Measurements from ENCODE around the gene TMED10. TPM values are rescaled to one million over a fixed set of nuclear protein-coding genes. Genes with fewer than 3 reads are reported as not detected.

The TMED10 gene
- total RNA-seq, 1 experiment from 2014 or later: 709 TPM

DNA sequence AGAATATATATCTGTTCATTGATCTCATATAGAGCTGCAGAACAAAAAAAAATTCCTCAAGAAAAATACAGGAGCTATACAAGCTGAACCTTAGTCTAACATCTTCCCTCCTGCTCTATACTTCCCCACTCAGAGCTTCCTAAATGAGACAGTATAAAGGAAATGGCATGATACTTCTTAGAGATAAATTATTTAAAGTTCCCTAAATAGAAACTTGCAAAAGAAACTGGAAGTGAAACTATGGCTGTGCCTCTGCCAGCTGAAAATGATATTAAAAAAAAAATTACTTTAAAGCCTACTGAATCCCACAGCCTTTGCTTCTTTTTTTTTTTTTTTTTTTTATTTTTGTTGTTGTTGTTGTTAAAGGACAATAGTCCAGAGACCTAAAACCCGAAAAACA, 37.9 kb downstream of the TMED10 start:
- Histone ChIP-seq H3K27ac (no peak overlapping the region), H3K4me1 (replicated peaks; ENCODE audit: insufficient read depth) (no peaks in the 10 kb centered on the region), H2AFZ (no peak overlapping the region), H3K9me3 (ENCODE audit: insufficient read depth, low read depth) (no peaks in the 10 kb centered on the region), H3F3A (ENCODE audit: insufficient read depth, low read depth) (peaks cover 75% of the 10 kb centered on the region), H3K79me2 (ENCODE audit: low read depth) (peaks cover 74% of the 10 kb centered on the region), H3K4me3 (no peak overlapping the region), H3K27me3 (ENCODE audit: insufficient read depth, low read depth) (no peaks in the 10 kb centered on the region), H4K20me1 (ENCODE audit: insufficient read depth) (peaks cover 53% of the 10 kb centered on the region), H3K36me3 (ENCODE audit: low read depth) (peaks cover 28% of the 10 kb centered on the region), H3K9me2 (ENCODE audit: insufficient read depth) (no peaks in the 10 kb centered on the region), H3K4me2 (no peak overlapping the region)
- intact Hi-C loops (cut with micrococcal nuclease; ENCODE audit: unreplicated experiment): no loop called here
- POLR2A ChIA-PET (ENCODE audit: unreplicated experiment): interaction anchor here (0.5 to 0.9 kb wide), 3 partner anchors 146 to 161 kb away, joined by 4 to 7 read pairs (median 6); no protein-coding TSS in a partner anchor
- CTCF ChIA-PET: interaction anchor here (0.5 to 1.2 kb wide), 5 partner anchors 10 to 321 kb away, joined by 3 to 7 read pairs (median 3); no protein-coding TSS in a partner anchor
- no TSS peak for BruUV-seq (replicated peaks)
- TF ChIP-seq, protein P1, sequence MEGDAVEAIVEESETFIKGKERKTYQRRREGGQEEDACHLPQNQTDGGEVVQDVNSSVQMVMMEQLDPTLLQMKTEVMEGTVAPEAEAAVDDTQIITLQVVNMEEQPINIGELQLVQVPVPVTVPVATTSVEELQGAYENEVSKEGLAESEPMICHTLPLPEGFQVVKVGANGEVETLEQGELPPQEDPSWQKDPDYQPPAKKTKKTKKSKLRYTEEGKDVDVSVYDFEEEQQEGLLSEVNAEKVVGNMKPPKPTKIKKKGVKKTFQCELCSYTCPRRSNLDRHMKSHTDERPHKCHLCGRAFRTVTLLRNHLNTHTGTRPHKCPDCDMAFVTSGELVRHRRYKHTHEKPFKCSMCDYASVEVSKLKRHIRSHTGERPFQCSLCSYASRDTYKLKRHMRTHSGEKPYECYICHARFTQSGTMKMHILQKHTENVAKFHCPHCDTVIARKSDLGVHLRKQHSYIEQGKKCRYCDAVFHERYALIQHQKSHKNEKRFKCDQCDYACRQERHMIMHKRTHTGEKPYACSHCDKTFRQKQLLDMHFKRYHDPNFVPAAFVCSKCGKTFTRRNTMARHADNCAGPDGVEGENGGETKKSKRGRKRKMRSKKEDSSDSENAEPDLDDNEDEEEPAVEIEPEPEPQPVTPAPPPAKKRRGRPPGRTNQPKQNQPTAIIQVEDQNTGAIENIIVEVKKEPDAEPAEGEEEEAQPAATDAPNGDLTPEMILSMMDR (conservative IDR thresholded peaks at IDR 0.05): no peak
- no peak for TF ChIP-seq EZH2 (IDR thresholded peaks at IDR 0.05; ENCODE audit: low read depth)
- no peak for DNase-seq

DNA sequence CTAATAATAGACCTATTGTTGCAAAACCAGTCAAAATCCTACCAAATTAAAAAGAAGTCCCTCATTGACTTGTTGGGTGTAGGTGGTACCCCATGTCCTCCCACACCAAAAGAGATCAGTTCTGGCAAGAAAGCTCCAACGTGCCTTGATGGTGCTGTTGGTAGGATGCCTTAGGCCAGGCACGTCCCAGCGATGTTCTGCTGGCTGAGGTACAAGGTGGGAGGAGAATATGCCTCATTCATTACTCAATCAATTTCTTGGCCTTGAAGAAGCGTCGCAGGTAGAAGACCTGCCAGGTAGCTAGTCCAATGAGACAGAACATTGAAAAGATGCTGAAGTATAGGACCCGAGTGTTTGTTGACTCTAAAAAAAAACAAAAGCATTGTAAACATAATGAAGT, 41.8 kb downstream of the TMED10 start:
- peaks cover 77% of the 10 kb centered on the region for H3F3A ChIP-seq (ENCODE audit: insufficient read depth, low read depth)
- no peak overlapping the region for H3K4me2 ChIP-seq
- H3K9me3 ChIP-seq (ENCODE audit: insufficient read depth, low read depth): no peaks in the 10 kb centered on the region
- intact Hi-C loops (cut with micrococcal nuclease; ENCODE audit: unreplicated experiment): loop anchor here (5.0 kb wide), 1 partner anchor 518 kb away; no protein-coding TSS in a partner anchor
- ChIA-PET CTCF (interaction anchor here (0.5 kb wide), 1 partner anchor 181 kb away, joined by 9 read pairs; no protein-coding TSS in a partner anchor), POLR2A (ENCODE audit: unreplicated experiment) (interaction anchor here (0.6 kb wide), 3 partner anchors 36 to 183 kb away, joined by 3 to 7 read pairs (median 6); no protein-coding TSS in a partner anchor)
- H3K79me2 ChIP-seq (ENCODE audit: low read depth): peaks cover 52% of the 10 kb centered on the region
- H4K20me1 ChIP-seq (ENCODE audit: insufficient read depth): peaks cover 34% of the 10 kb centered on the region
- no peak overlapping the region for H2AFZ ChIP-seq
- H3K27me3 ChIP-seq (ENCODE audit: insufficient read depth, low read depth): no peaks in the 10 kb centered on the region
- no TSS peak for BruUV-seq (replicated peaks)
- peaks cover 47% of the 10 kb centered on the region for H3K36me3 ChIP-seq (ENCODE audit: low read depth)
- no peaks in the 10 kb centered on the region for H3K9me2 ChIP-seq (ENCODE audit: insufficient read depth)
- H3K4me3 ChIP-seq: no peak overlapping the region
- DNase-seq: no peak
- H3K4me1 ChIP-seq (replicated peaks; ENCODE audit: insufficient read depth): peaks cover 10% of the 10 kb centered on the region
- H3K27ac ChIP-seq: no peak overlapping the region
- TF ChIP-seq EZH2 (IDR thresholded peaks at IDR 0.05; ENCODE audit: low read depth): no peak
- TF ChIP-seq, protein P1 (conservative IDR thresholded peaks at IDR 0.05): no peak

DNA sequence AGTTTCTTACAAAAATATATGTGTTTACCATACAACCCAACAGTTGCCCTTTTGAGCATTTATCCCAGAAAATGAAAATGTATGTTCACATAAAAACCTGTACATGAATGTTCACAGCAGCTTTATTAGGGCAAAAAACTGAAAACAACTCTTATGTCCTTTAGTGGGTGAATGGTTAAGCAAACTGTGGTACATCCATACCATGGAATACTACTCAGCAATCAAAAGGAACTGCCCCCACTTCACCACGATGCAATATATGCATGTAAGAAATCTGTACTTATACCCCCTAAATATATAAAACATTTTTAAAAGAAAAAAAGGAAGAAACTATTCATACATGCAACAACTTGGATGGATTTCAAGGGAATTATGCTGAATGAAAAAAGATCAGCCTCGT, 42.8 kb downstream of the TMED10 start:
- BruUV-seq (replicated peaks): no TSS peak
- CTCF ChIA-PET: interaction anchor here (0.5 to 1.0 kb wide), 2 partner anchors 163 to 230 kb away, joined by 4 to 5 read pairs; no protein-coding TSS in a partner anchor
- peak overlapping the region; percentile 33; the same call in 1 of the 2 replicates for H3K27ac ChIP-seq

More for the DNA sequence above, 42.8 kb downstream of the TMED10 start:
- POLR2A ChIA-PET (ENCODE audit: unreplicated experiment): no interaction called here
- TF ChIP-seq, protein P1 (conservative IDR thresholded peaks at IDR 0.05): no peak
- TF ChIP-seq EZH2 (IDR thresholded peaks at IDR 0.05; ENCODE audit: low read depth): no peak
- Histone ChIP-seq H3K79me2 (ENCODE audit: low read depth) (peaks cover 52% of the 10 kb centered on the region), H3K4me1 (replicated peaks; ENCODE audit: insufficient read depth) (peaks cover 20% of the 10 kb centered on the region), H2AFZ (no peak overlapping the region), H3K9me2 (ENCODE audit: insufficient read depth) (no peaks in the 10 kb centered on the region), H3K27me3 (ENCODE audit: insufficient read depth, low read depth) (no peaks in the 10 kb centered on the region), H3K9me3 (ENCODE audit: insufficient read depth, low read depth) (no peaks in the 10 kb centered on the region), H3F3A (ENCODE audit: insufficient read depth, low read depth) (peaks cover 82% of the 10 kb centered on the region), H3K36me3 (ENCODE audit: low read depth) (peaks cover 47% of the 10 kb centered on the region), H4K20me1 (ENCODE audit: insufficient read depth) (peaks cover 30% of the 10 kb centered on the region), H3K4me2 (no peak overlapping the region), H3K4me3 (no peak overlapping the region)
- no peak for DNase-seq
- intact Hi-C loops (cut with micrococcal nuclease; ENCODE audit: unreplicated experiment): loop anchor here (2.0 to 5.0 kb wide), 3 partner anchors 67 to 519 kb away; no protein-coding TSS in a partner anchor

Measured in PC-9 (cell line).